ENCODE data around the gene IKZF5. TPM values are rescaled to one million over a fixed set of nuclear protein-coding genes. Genes with fewer than 3 reads are reported as not detected.

IKZF5 gene
- polyA plus RNA-seq, 12 donors, result 8.9 to 22.5 (median 16.6) TPM; not detected in 1

- DNase-seq, result no peak
These were observed 22.3 kb downstream of the IKZF5 start for GRCh38 chr10:122986335-122986734.

- DNase-seq, result no peak
These were observed 23.9 kb downstream of the IKZF5 start for GRCh38 chr10:122984708-122985107.

- no peak for DNase-seq
These were observed 24.7 kb downstream of the IKZF5 start for GRCh38 chr10:122983898-122984297.

GRCh38 chr10:122981066-122981464 lies 27.5 kb downstream of the IKZF5 start:
- DNase-seq, result peak; percentile 25

- peak; percentile 96 for DNase-seq
These were observed 28.2 kb downstream of the IKZF5 start, which contains the start of gene PSTK for GRCh38 chr10:122980209-122981065. PSTK (plus strand) TSS chr10:122980401; CDS start chr10:122980480, 79 bp downstream.

GRCh38 chr10:122974543-122975064 lies 34.0 kb downstream of the IKZF5 start:
- DNase-seq, result no peak

- no peak for DNase-seq
These were observed 34.6 kb downstream of the IKZF5 start for GRCh38 chr10:122974023-122974422.

- DNase-seq, result no peak
These were observed 39.9 kb downstream of the IKZF5 start for GRCh38 chr10:122968698-122969097.

- DNase-seq, result no peak
These were observed 41.7 kb downstream of the IKZF5 start for GRCh38 chr10:122966879-122967278.

- no peak for DNase-seq
These were observed 46.2 kb downstream of the IKZF5 start for GRCh38 chr10:122962405-122962804.

- DNase-seq, result no peak
These were observed 51.1 kb downstream of the IKZF5 start for GRCh38 chr10:122957474-122957873.

- DNase-seq, result no peak
These were observed 52.7 kb downstream of the IKZF5 start for GRCh38 chr10:122955892-122956291.

- peak; percentile 5 for DNase-seq
These were observed 53.9 kb downstream of the IKZF5 start for GRCh38 chr10:122954731-122955050.

- DNase-seq, result peak; percentile 98
These were observed 54.5 kb downstream of the IKZF5 start, which contains the start of gene C10orf88 for GRCh38 chr10:122953902-122954730. C10orf88 (minus strand) TSS chr10:122954227; CDS start chr10:122954178, 49 bp downstream.

- no peak for DNase-seq
These were observed 59.3 kb downstream of the IKZF5 start for GRCh38 chr10:122949296-122949695.

Other genes starting within 250 kb of the IKZF5 start
- gene CUZD1, start 162.9 kb downstream of the IKZF5 start, polyA plus RNA-seq (ENCODE audit: insufficient read length in 12 of 12), result 1 to 10 TPM in 9 of 12 donors, under 1 TPM in 1, not detected in 2; 0.82 to 2.0 (median 1.3) TPM
- gene FAM24B, start 129.2 kb downstream of the IKZF5 start, polyA plus RNA-seq (ENCODE audit: insufficient read length in 12 of 12), result 1 to 10 TPM in 10 of 12 donors, not detected in 2; 1.7 to 7.9 (median 3.6) TPM
- gene FAM24A, start 98.2 kb downstream of the IKZF5 start, polyA plus RNA-seq (ENCODE audit: insufficient read length in 12 of 12), result not detected
- 10 to 100 TPM in 11 of 12 donors, not detected in 1; 10.6 to 19.6 (median 14.5) TPM for gene C10orf88, start 54.6 kb downstream of the IKZF5 start, polyA plus RNA-seq (ENCODE audit: insufficient read length in 12 of 12)
- gene PSTK, start 28.4 kb downstream of the IKZF5 start, polyA plus RNA-seq (ENCODE audit: insufficient read length in 12 of 12), result 10 to 100 TPM in 1 of 12 donors, 1 to 10 TPM in 10, not detected in 1; 3.3 to 10.4 (median 5.4) TPM
- gene ACADSB, start 211 bp upstream of the IKZF5 start, polyA plus RNA-seq (ENCODE audit: insufficient read length in 12 of 12), result 10 to 100 TPM in 10 of 12 donors, 1 to 10 TPM in 1, not detected in 1; 9.4 to 18.1 (median 14.9) TPM
- not detected for gene HMX3, start 127.2 kb upstream of the IKZF5 start, polyA plus RNA-seq (ENCODE audit: insufficient read length in 12 of 12)
- gene HMX2, start 139.3 kb upstream of the IKZF5 start, polyA plus RNA-seq (ENCODE audit: insufficient read length in 12 of 12), result not detected
- 10 to 100 TPM in 11 of 12 donors, not detected in 1; 17.7 to 75.3 (median 64.9) TPM for gene BUB3, start 145.6 kb upstream of the IKZF5 start, polyA plus RNA-seq (ENCODE audit: insufficient read length in 12 of 12)